Measurements from ENCODE around the gene CDC14B. TPM values are rescaled to one million over a fixed set of nuclear protein-coding genes. Genes with fewer than 3 reads are reported as not detected.
A peak's percentile ranks its signal among the peaks of the same experiment; 100 is the strongest.

Gene CDC14B
- total RNA-seq, 1 donor from 2014 or later: 9.5 TPM

DNA sequence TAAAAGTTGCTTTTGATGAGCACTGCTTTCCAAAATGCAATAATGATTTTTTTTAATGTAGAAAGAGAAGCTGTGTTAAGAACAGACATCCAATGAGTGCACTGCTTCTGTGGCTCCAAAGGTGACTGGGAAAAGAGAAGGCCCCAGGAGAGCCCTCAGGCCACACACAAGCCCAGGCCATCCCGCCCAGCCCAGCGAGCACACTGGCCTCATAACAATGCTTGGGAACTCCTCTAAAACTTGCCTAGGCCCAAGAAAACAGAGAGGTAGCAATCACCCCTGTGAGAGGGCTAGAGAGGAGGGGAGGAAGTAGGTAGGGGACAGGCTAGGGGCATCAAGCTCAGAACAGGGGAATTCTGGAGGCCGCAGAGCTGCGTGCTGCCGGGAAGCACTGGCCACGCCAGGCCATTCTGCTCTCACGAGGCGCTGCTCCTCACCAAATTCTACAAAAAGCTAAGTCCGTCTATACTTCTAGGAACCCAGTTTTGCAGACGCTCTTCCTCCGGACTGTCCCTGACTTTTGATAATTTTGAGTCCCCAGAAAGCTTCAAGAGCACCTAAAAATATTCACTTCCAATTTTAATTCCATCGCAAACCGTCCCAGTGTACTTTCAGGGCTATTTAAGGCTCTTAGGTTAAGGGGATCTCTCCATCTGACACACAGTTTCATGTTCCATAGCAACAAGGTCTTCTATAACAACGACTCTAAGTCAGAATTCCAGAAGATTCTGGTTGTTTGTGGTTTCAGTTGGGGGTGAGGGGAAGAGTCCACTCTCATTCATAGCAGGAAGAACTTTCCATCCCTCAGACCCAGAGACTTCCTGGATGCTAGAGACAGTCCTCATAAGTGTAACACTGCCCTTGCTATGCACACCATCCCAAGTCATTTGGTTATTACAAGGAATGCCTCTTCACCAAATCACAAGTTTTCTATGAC lies 118.7 kb downstream of the CDC14B start:
- DNase-seq: no peak

DNA sequence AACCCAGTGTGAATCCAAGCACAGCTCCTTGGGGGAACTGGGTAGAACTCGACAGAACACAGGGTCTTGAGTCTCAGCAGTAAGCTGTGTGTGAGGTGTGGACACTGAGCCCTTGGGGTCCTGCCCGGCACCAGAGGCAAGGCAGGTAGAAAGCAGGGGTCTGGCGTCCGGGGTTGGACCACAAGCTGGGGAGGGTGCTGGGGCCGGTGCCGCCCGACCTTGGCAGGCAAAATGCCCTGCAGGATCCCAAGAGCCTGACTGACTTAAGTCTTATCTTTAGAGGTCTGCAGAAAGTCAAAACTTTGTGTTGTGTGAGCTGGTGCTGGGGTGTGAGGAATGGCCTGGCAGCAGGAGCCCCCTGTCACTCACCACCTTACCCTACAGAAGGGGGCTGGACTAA lies 120.4 kb downstream of the CDC14B start:
- no peak for DNase-seq

DNA sequence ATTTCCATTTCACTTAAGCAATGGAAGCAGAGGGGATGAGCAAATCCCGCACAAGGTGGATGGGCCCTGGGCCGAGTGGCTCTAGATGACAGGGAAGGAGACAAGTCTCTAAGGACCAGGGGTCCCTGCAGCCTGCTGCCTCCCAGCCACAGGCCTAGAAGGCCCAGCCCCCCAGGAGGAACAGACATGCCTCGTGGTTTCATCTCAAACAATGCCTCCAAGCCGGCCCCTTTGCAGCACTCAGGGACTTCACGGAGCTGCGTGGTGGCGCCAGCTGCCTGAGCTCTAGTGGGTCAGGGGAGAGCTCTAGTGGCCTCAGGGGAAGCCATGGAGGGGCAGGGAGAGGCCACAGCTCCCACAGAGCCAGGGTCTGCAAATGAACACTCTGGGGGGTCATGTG lies 120.8 kb downstream of the CDC14B start:
- DNase-seq: no peak

DNA sequence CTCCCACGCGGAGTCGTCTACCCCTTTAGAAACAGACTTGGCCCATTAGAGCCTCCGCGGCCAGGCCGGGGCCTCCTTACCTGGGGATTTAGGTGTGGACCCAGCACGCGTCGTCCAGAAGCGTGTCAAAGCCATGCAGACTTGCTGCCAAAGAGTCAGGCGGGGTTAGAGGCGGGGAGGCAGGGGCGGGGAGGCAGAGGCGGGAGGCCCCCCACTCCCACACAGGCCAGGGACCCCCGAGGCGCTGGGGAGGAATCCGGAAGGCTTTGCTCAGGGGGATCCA lies 122.6 kb downstream of the CDC14B start:
- DNase-seq: no peak

DNA sequence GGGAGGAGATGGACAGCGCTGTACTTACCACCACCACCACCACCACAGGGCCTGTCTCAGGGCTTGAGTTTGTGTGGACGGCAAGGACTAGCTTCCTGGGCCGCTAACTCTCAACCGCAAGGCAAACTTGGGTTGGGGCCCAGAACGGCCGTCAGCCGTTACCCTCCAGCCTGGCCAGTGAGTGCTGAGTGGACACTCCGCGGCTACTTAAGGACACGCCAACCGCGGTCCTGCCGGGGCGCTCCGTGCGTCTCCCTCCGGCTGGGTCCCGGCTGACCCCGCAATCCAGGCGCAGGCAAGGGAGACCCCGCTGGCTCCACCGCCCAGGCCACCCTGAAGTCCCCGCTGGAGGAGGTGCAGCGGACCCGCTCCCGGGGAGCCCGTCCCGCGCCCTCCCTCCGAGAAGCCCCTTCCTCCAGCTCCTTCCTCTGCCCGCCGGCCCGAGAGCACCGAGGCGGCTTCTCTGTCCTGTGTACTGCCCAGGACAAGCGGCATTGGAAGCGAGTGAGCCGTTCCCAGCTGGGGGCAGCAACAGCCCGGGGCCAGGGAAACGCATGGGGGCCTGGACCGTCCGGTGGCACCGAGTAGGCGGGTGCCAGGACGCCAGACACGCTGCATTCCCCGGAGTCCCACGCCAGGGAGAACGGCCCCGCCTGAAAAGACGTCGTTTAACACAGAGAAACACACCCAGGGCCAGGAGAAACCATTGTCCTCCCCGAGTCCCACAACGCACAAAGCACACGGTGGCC lies 123.1 kb downstream of the CDC14B start:
- no peak for DNase-seq

DNA sequence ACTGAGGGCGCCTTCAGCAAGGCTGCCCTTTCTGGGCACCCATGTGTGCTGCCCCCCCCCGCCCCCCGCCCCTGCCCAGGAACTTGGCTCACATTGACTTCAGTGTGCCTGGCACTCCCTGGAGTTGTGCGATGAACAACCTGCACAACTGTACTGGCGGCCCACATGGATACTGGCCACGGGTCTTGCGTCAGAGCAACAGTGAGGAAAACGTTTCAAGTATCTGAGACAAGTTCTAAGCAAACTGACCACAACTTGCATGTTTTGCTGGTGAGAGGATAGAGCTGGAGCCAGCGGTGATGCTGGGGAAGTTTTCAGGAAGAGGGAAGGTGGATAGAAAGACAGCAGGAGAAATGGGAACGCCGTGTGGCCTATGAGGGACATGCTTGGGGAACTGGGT lies 124.3 kb downstream of the CDC14B start:
- DNase-seq: no peak

DNA sequence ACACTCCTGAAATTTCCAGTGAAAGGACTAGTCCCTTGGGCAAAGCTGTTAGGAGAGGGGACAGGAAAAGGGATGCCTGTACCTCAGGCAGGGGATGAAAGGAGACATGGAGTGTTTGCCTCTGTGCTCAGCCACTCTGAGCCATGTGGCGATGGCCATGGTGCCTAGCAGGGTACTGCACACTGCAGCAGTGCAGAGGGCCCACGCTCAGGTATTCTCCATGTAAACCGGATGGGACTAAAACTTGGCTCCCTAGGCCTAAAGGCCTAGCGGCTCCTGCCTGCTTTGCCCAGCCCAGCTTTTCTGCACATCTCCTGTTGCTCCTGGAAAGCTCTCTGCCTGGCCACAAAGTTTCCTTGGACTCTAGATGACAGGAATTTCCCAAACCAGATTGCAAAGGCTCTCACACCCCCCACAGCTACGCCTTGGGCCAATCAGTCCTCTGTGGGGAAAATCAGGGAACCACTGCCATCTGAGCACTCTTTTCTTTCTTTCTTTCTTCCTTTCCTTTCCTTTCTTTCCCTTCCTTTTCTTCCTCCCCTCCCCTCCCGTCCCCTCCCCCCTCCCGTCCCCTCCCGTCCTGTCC lies 125.3 kb downstream of the CDC14B start:
- no peak for DNase-seq

DNA sequence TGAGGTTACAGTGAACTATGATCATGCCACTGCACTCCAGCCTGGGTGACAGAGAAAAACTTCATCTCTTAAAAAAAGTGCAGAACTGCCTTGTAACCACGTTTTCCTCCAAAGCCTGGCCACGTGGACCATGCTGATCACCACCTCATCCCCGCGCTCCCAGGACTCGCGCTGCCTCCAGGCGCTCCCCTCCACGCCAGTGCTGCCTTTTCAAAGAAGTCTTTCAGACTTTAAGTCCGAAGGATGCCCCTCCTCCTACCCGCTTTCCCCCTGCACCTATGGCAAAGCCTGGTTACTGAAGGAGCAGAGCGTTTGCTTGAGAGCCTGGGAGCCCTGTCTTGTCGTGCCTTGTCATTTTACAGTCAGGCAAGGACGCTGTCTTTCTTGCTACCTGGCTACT lies 125.9 kb downstream of the CDC14B start:
- DNase-seq: no peak

DNA sequence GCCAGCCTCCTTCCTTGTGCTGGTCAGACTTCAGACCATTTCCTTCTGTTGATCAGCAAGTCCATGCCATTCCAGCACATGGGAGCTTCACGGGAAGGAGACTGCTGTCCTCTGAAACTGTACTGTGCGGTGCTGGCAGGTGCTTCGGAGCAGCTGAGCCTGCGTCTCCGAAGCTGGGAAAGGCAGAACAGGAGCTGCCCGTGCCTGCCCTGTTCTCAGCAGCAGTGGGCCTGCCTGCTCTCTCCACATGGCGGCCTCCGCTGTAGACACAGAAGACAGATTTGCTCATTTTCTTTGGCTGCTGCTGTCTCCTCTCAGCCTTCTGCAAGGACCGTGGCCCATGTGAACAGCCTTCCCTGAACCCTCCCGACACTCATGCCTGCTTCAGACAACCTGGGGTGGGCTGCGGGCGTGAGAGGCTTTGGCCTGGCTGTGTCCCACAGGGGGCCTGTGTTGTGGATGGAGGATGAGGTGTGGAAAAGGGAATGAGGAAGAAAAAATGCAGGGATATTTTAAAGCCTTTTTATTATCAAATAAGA lies 126.6 kb downstream of the CDC14B start:
- no peak for DNase-seq

DNA sequence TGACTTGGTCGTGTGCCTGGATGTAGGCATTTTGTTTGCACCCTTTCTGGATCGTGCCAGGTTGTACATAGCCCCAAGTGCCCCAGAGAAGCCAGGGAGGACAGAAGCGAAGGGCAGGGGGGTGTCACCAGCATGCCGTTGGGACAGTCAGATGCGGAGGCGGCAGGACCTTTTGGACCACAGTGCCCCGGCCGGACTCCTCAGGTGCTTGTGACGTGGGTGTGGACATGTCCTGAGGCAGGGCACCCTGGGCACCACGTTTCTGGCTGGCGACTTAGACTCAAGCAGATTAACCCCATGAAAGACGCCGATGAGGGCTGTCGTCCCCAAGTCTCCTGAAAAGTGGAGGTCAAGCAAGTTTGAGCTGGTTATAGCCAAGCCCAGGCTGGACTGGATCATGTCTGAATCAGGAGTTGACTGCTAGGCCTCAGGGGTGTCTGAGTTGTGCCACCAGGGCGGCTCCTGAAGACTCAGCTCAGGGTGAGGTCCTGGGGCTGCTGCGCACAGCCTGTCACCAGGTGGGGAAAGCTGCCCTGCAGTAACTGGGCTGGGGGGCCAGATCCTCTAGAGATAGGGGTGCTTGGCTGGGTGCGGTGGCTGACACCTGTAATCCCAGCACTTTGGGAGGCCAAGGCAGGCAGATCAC lies 127.6 kb downstream of the CDC14B start:
- no peak for DNase-seq

DNA sequence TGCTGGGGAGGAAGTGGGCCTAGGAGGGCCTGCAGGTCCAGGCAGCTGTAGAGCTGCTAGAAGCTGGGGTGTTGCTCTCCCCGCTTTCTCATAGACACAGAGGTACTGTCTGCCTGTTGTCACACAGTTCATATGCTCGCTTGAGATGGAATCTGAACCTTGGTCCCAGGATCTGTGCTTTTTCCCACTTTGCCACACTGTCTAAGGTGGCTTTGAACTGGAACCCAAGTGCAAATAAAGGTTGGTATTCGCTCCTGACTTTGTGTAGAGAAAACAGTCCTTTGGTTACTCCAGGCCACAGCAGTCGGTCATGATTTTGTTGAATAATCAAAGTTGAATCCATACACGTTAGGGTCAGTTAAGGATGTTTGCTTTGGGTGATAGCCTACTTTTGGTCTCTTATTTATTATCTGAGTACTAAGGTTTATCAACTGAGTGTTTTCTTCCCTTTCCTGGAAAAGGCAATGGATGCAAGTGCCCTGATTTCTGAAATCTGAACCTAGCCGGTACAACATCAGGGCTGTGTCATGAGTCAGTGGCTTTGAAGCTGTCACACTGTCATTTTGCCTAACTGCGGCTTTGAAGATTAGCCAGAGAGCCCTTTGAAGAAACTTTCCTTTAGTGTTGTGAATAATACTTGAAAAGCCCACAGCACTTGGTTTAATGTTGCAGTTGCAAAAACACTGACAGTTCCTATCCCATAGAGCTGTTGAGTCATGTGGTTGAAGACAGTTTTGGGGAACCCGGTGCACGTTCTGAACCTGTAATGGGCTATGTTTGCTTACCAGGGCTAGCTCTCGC lies 128.4 kb downstream of the CDC14B start:
- no peak for DNase-seq

DNA sequence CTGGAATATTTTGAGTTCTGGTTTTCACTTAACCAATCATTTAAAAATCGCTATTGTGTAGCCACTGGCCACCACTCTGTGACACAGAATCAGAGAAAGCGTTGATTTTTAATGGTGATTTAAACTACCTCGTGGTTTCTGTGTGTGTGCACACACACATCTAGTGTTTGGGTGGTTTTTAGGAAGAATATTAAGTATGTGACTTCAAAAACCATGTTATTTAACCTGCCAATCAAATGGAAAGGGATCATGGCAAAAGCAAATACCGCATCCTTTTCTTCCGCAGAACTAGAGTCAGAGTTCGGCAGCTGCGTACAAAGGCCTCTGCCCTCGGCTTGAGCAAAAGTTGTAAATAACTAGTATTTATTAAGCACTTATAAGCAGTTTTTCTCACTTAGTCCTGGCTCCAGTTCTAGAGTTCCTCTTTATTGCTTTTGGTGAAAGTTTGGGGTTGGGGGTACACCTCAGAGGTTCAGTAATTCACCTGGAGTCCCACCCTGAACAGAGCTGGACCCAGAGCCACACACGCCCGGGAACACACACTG lies 129.0 kb downstream of the CDC14B start:
- DNase-seq: no peak

DNA sequence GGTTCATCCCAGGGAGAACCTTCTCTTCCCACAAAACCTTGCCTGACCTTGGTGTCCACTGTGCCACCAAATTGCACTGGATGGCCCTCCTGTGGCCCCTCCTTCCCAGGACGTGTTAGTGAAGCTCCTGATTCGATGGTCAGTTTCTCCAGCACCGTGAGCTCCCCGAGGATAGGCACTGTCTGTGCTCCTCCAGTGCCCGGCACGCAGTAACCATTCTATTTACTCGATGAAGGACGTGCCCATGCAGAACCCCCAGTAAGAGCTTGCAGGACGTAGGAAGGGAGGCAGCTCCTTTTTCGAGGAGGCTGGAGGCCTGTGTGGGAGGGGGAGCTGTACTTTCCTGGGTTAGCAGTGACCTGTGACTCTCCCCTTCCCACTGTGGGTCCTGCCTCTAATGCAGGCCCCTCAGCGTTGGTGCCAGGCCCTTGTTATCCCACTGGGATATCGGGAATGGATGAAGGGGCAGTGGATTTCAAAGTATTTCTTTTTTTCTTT lies 130.1 kb downstream of the CDC14B start:
- DNase-seq: no peak

DNA sequence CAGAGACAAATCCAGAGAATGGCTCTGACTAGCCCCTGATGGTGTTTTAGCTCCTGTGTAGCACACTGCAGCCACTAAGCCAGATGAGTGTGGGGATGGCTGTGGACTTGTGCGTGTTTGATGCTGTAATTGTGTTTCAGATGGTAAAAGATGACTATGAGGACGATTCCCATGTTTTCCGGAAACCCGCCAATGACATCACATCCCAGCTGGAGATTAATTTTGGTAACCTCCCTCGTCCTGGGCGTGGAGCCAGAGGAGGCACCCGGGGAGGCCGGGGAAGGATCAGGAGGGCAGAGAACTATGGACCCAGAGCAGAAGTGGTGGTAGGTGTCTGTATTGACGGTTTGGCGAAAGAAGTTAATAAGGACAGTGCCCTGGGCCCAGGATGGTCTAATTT lies 131.7 kb downstream of the CDC14B start:
- peak; percentile 32 for DNase-seq

DNA sequence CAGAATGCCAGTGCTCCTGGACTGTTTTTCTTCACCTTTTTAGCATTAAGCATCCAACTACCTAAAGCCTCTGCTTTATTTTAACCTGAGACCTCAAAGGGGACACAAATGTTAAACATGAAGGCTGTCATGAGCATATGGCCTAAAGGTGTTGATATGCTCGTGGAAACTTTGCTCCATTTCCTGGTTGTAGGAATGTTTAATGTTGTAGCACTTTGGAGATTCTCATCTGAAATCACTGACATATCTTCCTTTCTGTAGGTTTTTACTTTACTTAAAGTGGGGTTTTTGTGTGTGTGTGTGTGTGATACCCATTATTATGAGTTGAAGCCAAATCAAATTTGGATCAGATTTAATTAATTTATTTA lies 132.6 kb downstream of the CDC14B start:
- no peak for DNase-seq

DNA sequence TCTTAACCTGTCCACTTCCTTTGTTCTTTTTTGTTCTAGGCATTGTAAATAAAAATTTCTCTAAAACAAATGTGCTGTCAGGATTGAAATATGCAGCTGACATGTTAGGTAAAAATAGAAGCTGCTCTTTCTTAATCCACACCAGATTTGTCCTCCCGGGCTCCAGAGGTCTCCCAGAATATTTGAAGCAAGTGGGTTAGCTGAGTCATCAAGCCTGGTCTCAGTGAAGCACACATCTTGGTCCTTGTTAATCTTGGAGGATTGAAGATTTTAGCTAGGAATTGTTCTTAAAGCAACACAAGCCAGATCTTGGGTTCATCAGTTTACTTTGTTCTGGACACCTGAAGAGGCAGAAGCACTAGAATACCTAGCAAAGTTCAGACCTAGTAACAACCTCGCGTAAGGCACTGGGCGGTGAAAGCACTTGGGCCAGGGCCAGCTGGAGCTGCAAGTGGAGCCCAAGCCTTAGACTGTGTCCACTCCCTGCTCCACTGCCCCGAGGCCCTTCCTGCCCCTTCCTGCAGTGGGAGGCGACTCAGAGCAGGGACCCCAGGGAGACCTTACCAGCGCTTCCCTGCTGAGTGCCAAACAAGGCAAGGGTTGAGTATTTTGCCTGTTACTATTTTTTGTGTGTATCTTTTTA lies 133.1 kb downstream of the CDC14B start:
- DNase-seq: peak; percentile 7

DNA sequence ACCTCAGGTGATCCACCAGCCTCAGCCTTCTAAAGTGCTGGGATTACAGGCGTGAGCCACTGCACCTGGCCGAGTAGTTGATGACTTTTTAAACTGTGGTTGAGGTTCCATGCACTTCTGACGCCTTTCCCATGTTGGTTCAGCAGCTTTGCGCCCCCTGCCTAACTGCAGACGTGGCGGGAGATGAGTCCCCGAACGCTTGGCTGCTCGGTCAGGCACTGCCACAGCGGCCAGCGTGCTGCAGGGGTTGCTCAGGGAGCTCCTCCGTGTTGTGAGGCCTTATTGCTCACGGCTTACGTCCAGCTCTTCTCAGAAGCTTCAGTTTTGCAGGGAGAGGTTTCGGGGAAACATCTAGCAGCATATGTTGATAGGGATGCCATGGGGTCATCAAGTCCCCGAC lies 134.4 kb downstream of the CDC14B start:
- DNase-seq: no peak

DNA sequence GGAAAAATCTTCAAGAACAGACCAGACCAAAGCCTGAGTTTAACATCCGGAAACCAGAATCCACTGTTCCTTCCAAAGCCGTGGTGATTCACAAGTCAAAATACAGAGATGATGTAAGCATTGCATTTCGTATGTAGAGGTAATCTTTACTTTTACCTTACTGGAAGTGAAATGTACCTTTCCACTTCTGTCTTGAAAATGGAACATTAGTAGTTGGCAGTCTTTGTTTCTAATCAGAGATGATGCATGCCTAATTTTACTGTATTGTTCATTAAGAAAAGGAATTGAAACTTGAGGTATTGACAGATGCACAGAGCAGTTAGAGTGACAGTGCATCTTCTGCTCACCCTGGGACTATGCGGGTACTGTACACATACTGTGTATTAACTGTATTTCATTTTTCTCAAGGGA lies 135.1 kb downstream of the CDC14B start:
- DNase-seq: no peak

DNA sequence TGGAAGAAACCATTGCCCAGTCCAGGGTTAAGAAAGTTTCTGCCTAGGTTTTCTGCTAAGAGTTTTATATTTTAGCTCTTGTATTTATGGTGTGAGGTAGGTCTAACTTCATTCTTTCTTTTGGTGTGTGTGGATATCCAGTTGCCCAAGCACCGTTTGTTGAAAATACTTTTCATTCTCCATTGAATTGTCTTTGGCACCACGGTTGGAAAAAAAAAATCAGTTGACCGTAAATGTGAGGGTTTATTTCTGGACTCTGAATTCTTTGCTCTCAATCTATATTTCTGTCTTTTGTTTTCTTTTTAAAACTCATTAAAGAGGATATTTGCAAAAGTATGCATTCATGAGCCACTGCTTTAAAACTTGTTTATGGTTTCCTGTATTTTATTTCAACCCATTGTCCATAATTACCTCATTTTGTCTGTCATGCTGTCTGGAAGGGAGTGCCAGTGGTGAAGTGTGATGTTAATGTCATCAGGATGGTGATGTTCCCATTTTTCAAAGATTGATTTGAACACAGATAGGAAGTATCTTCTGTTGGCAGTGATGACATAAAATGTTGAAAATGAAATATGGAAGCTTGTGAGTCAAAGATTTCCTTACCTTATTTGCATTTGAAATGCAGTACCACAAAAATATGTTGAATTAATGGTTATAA lies 135.8 kb downstream of the CDC14B start:
- peak; percentile 8 for DNase-seq

DNA sequence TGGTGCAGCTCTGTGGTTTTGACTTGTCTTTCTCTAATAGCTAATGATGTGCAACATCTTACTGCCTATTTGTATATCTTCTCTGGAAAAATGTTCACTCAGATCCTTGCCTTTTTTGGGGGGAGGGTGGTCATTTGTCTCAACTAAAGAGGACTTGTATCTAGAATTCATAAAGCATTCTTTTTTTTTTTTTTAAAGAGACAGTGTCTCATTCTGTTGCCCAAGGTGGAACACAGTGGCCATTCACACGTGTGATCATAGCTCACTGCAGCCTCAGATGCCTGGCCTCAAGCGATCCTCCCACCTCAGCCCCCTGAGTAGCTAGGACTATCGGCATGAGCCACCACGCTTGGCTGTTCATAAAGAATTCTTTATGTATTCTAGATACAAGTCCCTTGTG lies 136.4 kb downstream of the CDC14B start:
- DNase-seq: no peak

DNA sequence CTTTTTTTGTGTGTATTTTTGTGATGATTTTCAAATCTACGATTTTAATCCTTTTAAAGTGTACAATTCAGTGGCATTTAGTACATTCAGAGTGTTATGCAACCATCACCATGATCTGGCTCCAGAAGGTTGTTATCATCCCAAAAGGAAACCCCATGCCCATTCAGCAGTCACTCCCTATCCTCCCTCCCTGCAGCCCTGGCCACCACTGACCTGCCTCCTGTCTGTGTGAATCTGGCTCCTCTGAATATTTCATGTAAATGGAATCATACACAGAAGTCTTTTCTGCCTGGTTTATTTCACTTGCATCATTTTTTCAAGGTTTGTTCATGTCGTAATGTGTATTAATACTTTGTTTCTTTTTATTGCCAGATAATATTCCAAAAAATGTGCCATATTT lies 137.2 kb downstream of the CDC14B start:
- no peak for DNase-seq

Data from dermis blood vessel endothelial cell (primary cell).